Astrocyte of the spinal cord (primary cell): ENCODE results near the gene TMEM214.
"Not testable (repeated sequence)": the region's sequence is repeated elsewhere in the genome, so short reads cannot be mapped to it uniquely, and the experiment has no call there.

Source experiments
- DNase-seq: peaks from one replicate; pipeline ENCODE4 v3.0.0; 2011; ENCODE audit warnings: low read depth, low spot score
- H3K4me3 ChIP-seq: 2 replicates; pipeline ENCODE4 v1.5.1; 2011; ENCODE audit warnings: low read depth, mild to moderate bottlenecking, low read length, moderate library complexity
- in situ Hi-C: cut with HindIII; loops from 2 replicates; pipeline ENCODE4 v1.10.0; 2017; ENCODE audit warnings: low sequenced_read_pairs
- TF ChIP-seq, protein P1 (sequence below): IDR thresholded peaks from 2 replicates; pipeline ENCODE4 v1.5.1; 2012; ENCODE audit warnings: low read depth, mild to moderate bottlenecking, low read length, inconsistent platforms

The TMEM214 gene

DNA sequence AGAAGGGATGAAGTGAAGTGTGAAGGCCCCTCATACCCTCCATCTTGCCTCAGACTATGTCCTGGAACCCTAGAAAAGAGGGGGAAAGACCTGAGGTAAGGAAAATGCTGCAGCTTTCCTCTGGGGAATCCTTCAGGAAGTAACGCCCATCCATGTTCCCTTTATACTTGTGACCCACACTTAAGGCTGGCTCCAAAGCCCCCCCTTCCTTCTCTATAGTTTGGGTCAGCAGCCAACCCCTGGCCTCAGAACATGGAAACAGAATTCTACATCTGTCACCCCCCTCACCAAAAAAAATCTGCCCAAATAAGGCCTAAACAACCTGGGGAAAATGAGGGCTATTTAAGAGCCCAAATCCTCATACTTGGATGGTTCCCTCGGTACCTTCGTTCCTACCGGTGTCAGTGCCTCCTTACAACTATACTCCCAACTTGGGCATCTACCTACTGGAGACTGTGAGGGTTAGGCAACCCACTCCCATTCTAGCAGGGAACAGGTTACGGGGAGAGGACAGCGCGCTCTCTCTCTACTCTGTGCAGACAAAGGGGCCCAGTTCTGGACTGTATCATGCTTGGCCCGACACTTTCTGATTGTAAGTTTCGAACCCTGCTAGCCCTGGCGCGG, 38.0 kb downstream of the TMEM214 start:
- TF ChIP-seq, protein P1, sequence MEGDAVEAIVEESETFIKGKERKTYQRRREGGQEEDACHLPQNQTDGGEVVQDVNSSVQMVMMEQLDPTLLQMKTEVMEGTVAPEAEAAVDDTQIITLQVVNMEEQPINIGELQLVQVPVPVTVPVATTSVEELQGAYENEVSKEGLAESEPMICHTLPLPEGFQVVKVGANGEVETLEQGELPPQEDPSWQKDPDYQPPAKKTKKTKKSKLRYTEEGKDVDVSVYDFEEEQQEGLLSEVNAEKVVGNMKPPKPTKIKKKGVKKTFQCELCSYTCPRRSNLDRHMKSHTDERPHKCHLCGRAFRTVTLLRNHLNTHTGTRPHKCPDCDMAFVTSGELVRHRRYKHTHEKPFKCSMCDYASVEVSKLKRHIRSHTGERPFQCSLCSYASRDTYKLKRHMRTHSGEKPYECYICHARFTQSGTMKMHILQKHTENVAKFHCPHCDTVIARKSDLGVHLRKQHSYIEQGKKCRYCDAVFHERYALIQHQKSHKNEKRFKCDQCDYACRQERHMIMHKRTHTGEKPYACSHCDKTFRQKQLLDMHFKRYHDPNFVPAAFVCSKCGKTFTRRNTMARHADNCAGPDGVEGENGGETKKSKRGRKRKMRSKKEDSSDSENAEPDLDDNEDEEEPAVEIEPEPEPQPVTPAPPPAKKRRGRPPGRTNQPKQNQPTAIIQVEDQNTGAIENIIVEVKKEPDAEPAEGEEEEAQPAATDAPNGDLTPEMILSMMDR = no peak
- DNase-seq = no peak
- in situ Hi-C loops = no loop called here
- peak overlapping the region; percentile 99 for H3K4me3 ChIP-seq

DNA sequence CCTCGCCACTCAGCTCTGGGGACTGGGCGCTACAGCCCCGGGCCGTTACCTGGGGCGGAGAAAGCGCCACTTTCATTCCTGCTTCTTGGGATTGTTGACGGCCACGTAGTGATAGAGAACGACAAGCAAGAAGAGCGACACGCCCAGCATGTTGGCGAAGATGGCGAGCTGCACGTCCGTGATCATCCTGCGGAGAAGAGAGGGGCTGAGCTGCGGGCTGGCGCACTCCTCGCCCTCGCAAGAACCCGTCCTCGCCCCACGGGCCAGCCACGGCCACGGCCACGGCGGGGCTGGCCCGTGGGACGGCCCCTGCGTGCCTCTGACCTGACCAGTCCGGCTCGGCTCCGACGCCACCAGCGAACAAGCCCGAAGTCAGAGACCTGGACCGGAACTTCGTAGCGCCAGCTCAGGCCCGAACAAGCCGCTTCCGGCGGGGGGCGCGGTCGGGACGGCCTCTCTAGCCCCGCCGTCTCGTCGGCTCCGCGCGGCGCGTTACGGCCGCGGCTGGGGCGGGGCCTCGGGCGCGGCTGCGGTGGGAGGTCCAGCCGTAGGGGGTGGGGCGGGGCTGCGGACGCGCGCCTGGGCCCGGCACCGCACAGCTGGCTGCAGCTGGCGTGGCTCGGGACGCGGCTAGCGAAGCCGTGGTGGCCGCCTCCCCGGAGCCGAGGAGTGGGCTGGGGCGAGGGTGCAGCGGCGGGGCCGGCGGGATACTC, 38.7 kb downstream of the TMEM214 start, which contains the start of gene OST4:
TSS of gene OST4 (minus strand) at position 378 of the 713 bp plus-strand sequence.
- in situ Hi-C loops = no loop called here
- DNase-seq = peak; percentile 94
- H3K4me3 ChIP-seq = peak within 1 kb of the TSS; percentile 99
- TF ChIP-seq, protein P1 = no peak

DNA sequence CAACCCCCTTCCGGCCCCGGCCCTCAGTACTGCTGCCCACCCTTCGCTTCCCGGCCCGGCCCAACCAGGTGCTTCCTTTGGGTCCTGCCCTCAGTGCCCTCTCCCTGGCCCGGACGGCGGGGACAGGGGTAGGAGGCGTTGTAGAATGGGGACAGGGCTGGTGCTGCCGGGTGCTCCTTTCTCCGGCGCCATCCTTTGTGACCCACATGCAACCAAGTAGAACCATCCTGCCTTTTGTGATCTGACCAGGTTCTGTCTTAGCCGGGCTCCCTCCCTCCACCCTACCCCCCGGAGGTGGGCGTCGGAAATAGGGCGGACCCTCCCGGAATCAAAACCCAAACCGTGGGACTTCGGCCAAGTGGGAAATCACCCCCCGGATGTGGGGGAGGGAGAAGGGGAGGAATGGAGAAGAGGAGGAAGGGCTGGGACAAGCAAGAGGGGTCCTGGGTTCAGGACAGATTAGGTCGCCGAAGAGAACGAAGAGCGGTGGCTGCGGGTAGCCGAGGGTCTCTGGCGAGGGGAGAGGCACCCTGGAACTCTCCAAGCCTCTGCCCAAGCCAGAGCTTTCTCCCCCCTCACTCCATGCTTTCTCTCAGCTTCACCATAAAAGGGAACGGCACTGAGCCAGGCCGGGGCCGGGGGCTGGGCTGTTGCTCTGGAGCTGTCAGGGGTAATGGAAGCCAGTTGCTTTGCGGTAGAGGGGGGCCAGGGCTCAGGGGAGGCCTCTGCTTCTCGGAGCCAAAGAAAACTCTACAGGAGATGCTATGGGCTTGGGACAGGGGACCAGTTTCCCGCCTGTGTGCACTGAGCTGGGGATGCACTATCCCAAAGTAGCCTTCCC, 39.4 kb downstream of the TMEM214 start:
- TF ChIP-seq, protein P1 = no peak
- in situ Hi-C loops = no loop called here
- DNase-seq = peak; percentile 87
- H3K4me3 ChIP-seq = peak overlapping the region; percentile 52

- H3K4me3 ChIP-seq = no peak overlapping the region
- peak; percentile 79 for DNase-seq
- in situ Hi-C loops = no loop called here
- TF ChIP-seq, protein P1 = no peak
Measured at GRCh38 chr2:27072920-27073319, 40.2 kb downstream of the TMEM214 start.

- DNase-seq = no peak
- no peak overlapping the region for H3K4me3 ChIP-seq
- TF ChIP-seq, protein P1 = no peak
- in situ Hi-C loops = no loop called here
Measured at GRCh38 chr2:27073782-27074181, 41.0 kb downstream of the TMEM214 start.

GRCh38 chr2:27074738-27075565, 42.2 kb downstream of the TMEM214 start:
- in situ Hi-C loops = no loop called here
- no peak overlapping the region for H3K4me3 ChIP-seq
- TF ChIP-seq, protein P1 = no peak
- no peak for DNase-seq

- DNase-seq, in situ Hi-C loops, H3K4me3 ChIP-seq: not testable (repeated sequence)
Measured at GRCh38 chr2:27075566-27075871, 42.8 kb downstream of the TMEM214 start.
